ENCODE measurements around the gene PAIP1.
A peak's percentile ranks its signal among the peaks of the same experiment; 100 is the strongest.
"Not testable (repeated sequence)": the region's sequence is repeated elsewhere in the genome, so short reads cannot be mapped to it uniquely, and the experiment has no call there.

The PAIP1 gene

GRCh38 chr5:43556607-43556856, 345 bp downstream of the PAIP1 start:
- H3K4me3 Mint-ChIP-seq: peak overlapping the region; percentile 69

GRCh38 chr5:43555895-43556606, 826 bp downstream of the PAIP1 start:
- Mint-ChIP-seq H3K4me1 (peaks cover 11% of the 10 kb centered on the region), H3K36me3 (peaks cover 7% of the 10 kb centered on the region), H3K27me3 (peaks cover 13% of the 10 kb centered on the region), H3K27ac (peak overlapping the region; percentile 94), H3K9me3 (no peaks in the 10 kb centered on the region), H3K4me3 (peak overlapping the region; percentile 87)
- CTCF ChIA-PET: interaction anchor here (0.8 to 1.5 kb wide), 3 partner anchors 72 to 647 kb away, joined by 3 read pairs; partner anchors contain the start of gene TMEM267
- DNase-seq: peak; percentile 68

More at GRCh38 chr5:43556607-43556856, 345 bp downstream of the PAIP1 start:
- H3K36me3 Mint-ChIP-seq, H3K4me1 Mint-ChIP-seq, DNase-seq, H3K9me3 Mint-ChIP-seq: not testable (repeated sequence)
- Mint-ChIP-seq H3K27me3 (peaks cover 13% of the 10 kb centered on the region), H3K27ac (peak overlapping the region; percentile 90)
- CTCF ChIA-PET: interaction anchor here (1.5 kb wide), 1 partner anchor 75 kb away, joined by 3 read pairs; no protein-coding TSS in a partner anchor

- Mint-ChIP-seq H3K36me3 (peaks cover 14% of the 10 kb centered on the region), H3K27ac (no peak overlapping the region), H3K4me3 (no peak overlapping the region), H3K4me1 (peaks cover 14% of the 10 kb centered on the region), H3K9me3 (no peaks in the 10 kb centered on the region), H3K27me3 (peaks cover 3% of the 10 kb centered on the region)
- CTCF ChIA-PET: interaction anchor here (0.8 to 1.3 kb wide), 3 partner anchors 30 to 445 kb away, joined by 3 to 5 read pairs (median 4); partner anchors contain the start of gene TMEM267
- DNase-seq: no peak
Observed at GRCh38 chr5:43554497-43554896, 2.4 kb downstream of the PAIP1 start.

GRCh38 chr5:43553381-43553780, 3.5 kb downstream of the PAIP1 start:
- no peak overlapping the region for H3K27ac Mint-ChIP-seq
- DNase-seq: no peak
- peaks cover 3% of the 10 kb centered on the region for H3K27me3 Mint-ChIP-seq
- peaks cover 20% of the 10 kb centered on the region for H3K36me3 Mint-ChIP-seq
- peaks cover 11% of the 10 kb centered on the region for H3K4me1 Mint-ChIP-seq
- H3K4me3 Mint-ChIP-seq: no peak overlapping the region
- no peaks in the 10 kb centered on the region for H3K9me3 Mint-ChIP-seq
- CTCF ChIA-PET: interaction anchor here (0.5 to 1.3 kb wide), 3 partner anchors 29 to 69 kb away, joined by 3 to 5 read pairs (median 3); partner anchors contain the start of gene TMEM267

GRCh38 chr5:43551731-43552130, 5.1 kb downstream of the PAIP1 start:
- H3K4me3 Mint-ChIP-seq: no peak overlapping the region
- no peak overlapping the region for H3K27ac Mint-ChIP-seq
- H3K27me3 Mint-ChIP-seq: no peaks in the 10 kb centered on the region

GRCh38 chr5:43549272-43549671, 7.6 kb downstream of the PAIP1 start:
- H3K4me1 Mint-ChIP-seq, CTCF ChIA-PET, DNase-seq, H3K4me3 Mint-ChIP-seq, H3K27me3 Mint-ChIP-seq, H3K27ac Mint-ChIP-seq, H3K9me3 Mint-ChIP-seq: not testable (repeated sequence)
- H3K36me3 Mint-ChIP-seq: peaks cover 41% of the 10 kb centered on the region

More at GRCh38 chr5:43551731-43552130, 5.1 kb downstream of the PAIP1 start:
- Mint-ChIP-seq H3K36me3 (peaks cover 29% of the 10 kb centered on the region), H3K9me3 (no peaks in the 10 kb centered on the region), H3K4me1 (peaks cover 5% of the 10 kb centered on the region)
- DNase-seq: no peak
- CTCF ChIA-PET: no interaction called here

- no peak for DNase-seq
- H3K27me3 Mint-ChIP-seq: no peaks in the 10 kb centered on the region
- H3K27ac Mint-ChIP-seq: no peak overlapping the region
- H3K9me3 Mint-ChIP-seq: no peaks in the 10 kb centered on the region
- CTCF ChIA-PET: no interaction called here
- H3K36me3 Mint-ChIP-seq: peaks cover 45% of the 10 kb centered on the region
- no peak overlapping the region for H3K4me3 Mint-ChIP-seq
- peaks cover 5% of the 10 kb centered on the region for H3K4me1 Mint-ChIP-seq
Observed at GRCh38 chr5:43548358-43548757, 8.5 kb downstream of the PAIP1 start.

GRCh38 chr5:43547532-43547931, 9.3 kb downstream of the PAIP1 start:
- peaks cover 5% of the 10 kb centered on the region for H3K4me1 Mint-ChIP-seq

GRCh38 chr5:43543434-43543833, 13.4 kb downstream of the PAIP1 start:
- no peaks in the 10 kb centered on the region for H3K9me3 Mint-ChIP-seq
- no peaks in the 10 kb centered on the region for H3K27me3 Mint-ChIP-seq
- H3K4me3 Mint-ChIP-seq: no peak overlapping the region
- DNase-seq: no peak
- peaks cover 53% of the 10 kb centered on the region for H3K36me3 Mint-ChIP-seq
- CTCF ChIA-PET: interaction anchor here (1.2 kb wide), 1 partner anchor 59 kb away, joined by 3 read pairs; no protein-coding TSS in a partner anchor
- peak overlapping the region; percentile 28 for H3K27ac Mint-ChIP-seq
- no peaks in the 10 kb centered on the region for H3K4me1 Mint-ChIP-seq

More at GRCh38 chr5:43547532-43547931, 9.3 kb downstream of the PAIP1 start:
- Mint-ChIP-seq H3K9me3 (no peaks in the 10 kb centered on the region), H3K4me3 (no peak overlapping the region), H3K27ac (no peak overlapping the region), H3K27me3 (no peaks in the 10 kb centered on the region), H3K36me3 (peaks cover 51% of the 10 kb centered on the region)
- CTCF ChIA-PET: no interaction called here
- DNase-seq: no peak

- Mint-ChIP-seq H3K27me3 (no peaks in the 10 kb centered on the region), H3K36me3 (peaks cover 47% of the 10 kb centered on the region), H3K4me1 (no peaks in the 10 kb centered on the region), H3K9me3 (no peaks in the 10 kb centered on the region), H3K4me3 (no peak overlapping the region), H3K27ac (no peak overlapping the region)
- no peak for DNase-seq
- CTCF ChIA-PET: no interaction called here
Observed at GRCh38 chr5:43540746-43541145, 16.1 kb downstream of the PAIP1 start.

GRCh38 chr5:43536972-43537371, 19.9 kb downstream of the PAIP1 start:
- no peak overlapping the region for H3K27ac Mint-ChIP-seq
- peaks cover 58% of the 10 kb centered on the region for H3K36me3 Mint-ChIP-seq
- H3K9me3 Mint-ChIP-seq: no peaks in the 10 kb centered on the region
- CTCF ChIA-PET: interaction anchor here (1.0 kb wide), 1 partner anchor 8 kb away, joined by 3 read pairs; no protein-coding TSS in a partner anchor
- H3K27me3 Mint-ChIP-seq: no peaks in the 10 kb centered on the region
- peaks cover 17% of the 10 kb centered on the region for H3K4me1 Mint-ChIP-seq
- H3K4me3 Mint-ChIP-seq: no peak overlapping the region
- DNase-seq: no peak

GRCh38 chr5:43533646-43534045, 23.2 kb downstream of the PAIP1 start:
- CTCF ChIA-PET: no interaction called here
- H3K36me3 Mint-ChIP-seq: peaks cover 59% of the 10 kb centered on the region
- H3K27ac Mint-ChIP-seq: peak overlapping the region; percentile 68
- H3K4me1 Mint-ChIP-seq: peaks cover 17% of the 10 kb centered on the region
- no peaks in the 10 kb centered on the region for H3K27me3 Mint-ChIP-seq
- no peaks in the 10 kb centered on the region for H3K9me3 Mint-ChIP-seq
- no peak overlapping the region for H3K4me3 Mint-ChIP-seq
- DNase-seq: no peak

- Mint-ChIP-seq H3K27me3 (no peaks in the 10 kb centered on the region), H3K27ac (no peak overlapping the region), H3K4me3 (no peak overlapping the region), H3K9me3 (no peaks in the 10 kb centered on the region), H3K4me1 (peaks cover 17% of the 10 kb centered on the region), H3K36me3 (peaks cover 60% of the 10 kb centered on the region)
- DNase-seq: no peak
- CTCF ChIA-PET: no interaction called here
Observed at GRCh38 chr5:43530648-43531047, 26.2 kb downstream of the PAIP1 start.

- no peak for DNase-seq
- CTCF ChIA-PET: no interaction called here
- Mint-ChIP-seq H3K36me3 (peaks cover 44% of the 10 kb centered on the region), H3K27ac (no peak overlapping the region), H3K9me3 (no peaks in the 10 kb centered on the region), H3K4me1 (no peaks in the 10 kb centered on the region), H3K27me3 (no peaks in the 10 kb centered on the region), H3K4me3 (no peak overlapping the region)
Observed at GRCh38 chr5:43523662-43524072, 33.2 kb downstream of the PAIP1 start.

GRCh38 chr5:43520615-43521014, 36.3 kb downstream of the PAIP1 start:
- Mint-ChIP-seq H3K9me3 (no peaks in the 10 kb centered on the region), H3K4me3 (no peak overlapping the region), H3K27ac (no peak overlapping the region), H3K4me1 (peaks cover 9% of the 10 kb centered on the region), H3K36me3 (peaks cover 30% of the 10 kb centered on the region), H3K27me3 (no peaks in the 10 kb centered on the region)
- CTCF ChIA-PET: no interaction called here
- DNase-seq: no peak
